Pons (tissue), 1 donor: Measurements from ENCODE around the gene TGFBR3.
"Not testable (repeated sequence)": the region's sequence is repeated elsewhere in the genome, so short reads cannot be mapped to it uniquely, and the experiment has no call there.

Experiments used
- DNase-seq: peaks from one replicate; pipeline ENCODE4 v3.0.0-alpha.2; 2016; ENCODE audit warnings: low spot score

TGFBR3 gene

DNA sequence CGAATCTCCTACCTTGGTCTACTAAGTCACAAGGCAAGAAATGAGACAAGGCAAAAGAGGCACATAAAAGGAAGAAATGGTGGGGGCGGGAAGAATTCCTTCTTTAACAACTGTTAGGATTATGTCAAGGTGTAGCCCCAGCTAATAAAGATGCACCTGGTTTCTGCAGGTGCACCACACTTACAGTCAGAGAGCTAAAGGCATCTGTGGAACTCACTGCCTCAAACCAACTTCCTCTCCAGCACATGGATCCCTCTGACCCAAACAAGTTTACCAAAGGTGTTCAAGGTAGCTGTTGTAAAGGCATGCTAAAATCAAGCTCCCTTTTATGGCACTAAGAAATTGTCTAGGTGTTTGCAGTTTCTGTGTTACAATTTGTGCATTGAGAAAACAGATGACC is 38.1 kb downstream of the TGFBR3 start:
- DNase-seq: no peak

DNA sequence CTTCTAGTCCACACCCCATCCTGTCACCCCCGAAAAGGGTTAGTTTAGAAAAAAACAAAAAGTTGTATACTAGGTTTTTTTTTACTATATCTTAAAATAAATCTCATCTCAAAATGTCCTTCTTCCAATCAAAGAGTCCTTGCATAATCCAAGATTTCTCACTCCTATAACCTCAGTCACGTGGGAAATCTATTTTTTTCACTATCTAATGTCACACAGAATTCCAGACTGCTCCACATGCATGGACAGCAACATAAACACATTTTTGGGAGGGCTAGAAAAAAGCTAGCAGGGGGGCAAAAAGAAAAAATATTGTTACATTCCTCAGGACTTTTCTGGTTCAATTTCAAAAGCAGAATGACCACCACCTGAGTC is 39.3 kb downstream of the TGFBR3 start:
- no peak for DNase-seq

DNA sequence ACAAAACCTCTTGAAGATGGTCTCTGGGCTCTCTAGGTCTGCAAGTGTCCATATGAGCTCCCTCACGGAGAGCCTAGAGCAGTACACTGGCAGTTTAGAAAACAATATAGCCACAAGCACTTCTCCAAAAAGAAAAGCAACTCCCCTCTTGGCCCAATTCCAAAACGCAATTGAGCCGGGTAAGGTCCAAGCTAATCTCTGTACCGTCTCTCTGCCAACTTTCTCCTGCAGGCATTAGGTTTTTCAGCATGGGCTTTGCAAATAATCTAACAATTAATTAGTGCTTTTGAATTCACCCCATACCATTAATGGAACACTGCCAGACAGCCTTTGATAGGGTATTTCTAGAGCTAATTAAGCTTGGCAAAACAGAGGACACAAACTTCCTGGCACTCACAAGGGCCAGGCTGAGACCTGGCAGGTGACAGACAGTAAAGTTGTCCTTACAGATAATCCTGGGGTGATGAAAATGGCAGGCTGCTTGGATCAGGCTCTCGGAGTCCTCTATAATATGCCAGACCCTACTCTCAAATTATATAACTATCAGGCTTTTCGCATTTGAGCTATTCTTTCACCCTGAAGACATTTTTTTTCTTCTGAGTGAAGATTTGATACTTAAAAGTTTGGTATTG is 39.8 kb downstream of the TGFBR3 start:
- DNase-seq: peak; percentile 22

DNA sequence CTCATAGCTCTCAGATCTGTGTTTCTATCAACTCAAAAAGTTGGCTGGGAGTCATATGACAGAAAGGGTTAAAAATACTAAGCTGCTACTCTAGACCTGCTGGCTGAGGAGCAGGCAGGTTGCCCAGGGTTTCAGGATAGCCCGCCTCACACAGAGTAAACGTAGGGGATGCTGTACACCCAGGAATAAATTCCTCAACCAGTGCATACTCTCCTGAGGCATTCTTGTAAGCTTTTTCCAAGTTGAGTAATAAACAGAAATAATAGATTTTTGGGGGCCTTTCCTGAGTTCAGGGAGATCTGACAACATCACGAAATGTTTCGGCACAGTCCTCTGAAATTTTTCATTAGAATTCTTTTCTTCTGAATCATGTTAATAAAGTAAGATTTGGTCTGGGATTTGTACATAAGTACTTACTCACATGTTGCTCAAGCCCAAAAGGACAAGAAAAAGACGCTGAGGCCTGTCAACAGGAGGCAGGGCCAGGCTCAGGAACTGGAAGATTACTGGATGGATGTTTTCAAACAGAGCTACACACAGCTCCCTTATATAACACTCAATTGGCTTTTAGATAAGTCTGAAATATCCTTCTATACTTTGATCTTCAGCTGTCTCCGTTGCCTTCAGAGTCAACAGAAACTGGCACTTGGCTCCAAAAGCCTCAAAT is 41.0 kb downstream of the TGFBR3 start:
- DNase-seq: no peak

DNA sequence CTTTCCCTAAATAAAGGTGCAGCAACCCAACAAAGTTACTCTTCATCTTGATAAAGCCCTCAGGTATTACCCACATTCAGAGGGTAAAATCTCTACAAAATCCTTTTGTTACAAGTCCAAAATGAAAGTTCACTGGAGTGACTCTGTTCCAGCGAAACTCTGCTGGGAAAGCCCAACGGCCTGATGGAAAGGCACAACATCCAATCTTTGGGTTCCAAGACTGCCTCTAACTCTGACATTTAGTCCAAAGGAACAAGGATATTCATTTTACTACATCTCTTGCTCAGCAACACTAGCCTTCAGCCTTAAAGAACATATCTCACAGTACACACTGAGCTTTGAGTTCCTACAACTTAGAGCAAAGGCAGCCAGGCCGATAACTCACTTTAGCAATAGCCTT is 42.1 kb downstream of the TGFBR3 start:
- no peak for DNase-seq

DNA sequence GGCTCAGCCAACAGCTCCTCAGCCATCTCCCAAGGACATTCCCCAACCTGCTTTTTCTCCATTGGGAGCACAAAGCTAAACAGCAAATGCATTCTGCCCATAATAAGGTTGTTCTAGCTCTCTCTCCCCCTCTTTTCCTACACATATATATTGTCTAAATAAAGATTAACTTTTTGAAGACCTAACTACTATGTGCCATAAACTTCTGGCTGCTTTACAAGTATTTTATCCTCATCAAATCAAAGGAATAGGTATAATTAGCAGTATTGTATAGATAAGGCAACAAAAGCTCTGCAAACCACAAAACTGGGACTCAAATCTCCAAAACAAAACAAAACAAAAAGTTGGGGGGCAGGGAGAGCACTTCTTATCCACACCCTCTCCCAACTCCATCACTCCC is 43.4 kb downstream of the TGFBR3 start:
- DNase-seq: no peak

DNA sequence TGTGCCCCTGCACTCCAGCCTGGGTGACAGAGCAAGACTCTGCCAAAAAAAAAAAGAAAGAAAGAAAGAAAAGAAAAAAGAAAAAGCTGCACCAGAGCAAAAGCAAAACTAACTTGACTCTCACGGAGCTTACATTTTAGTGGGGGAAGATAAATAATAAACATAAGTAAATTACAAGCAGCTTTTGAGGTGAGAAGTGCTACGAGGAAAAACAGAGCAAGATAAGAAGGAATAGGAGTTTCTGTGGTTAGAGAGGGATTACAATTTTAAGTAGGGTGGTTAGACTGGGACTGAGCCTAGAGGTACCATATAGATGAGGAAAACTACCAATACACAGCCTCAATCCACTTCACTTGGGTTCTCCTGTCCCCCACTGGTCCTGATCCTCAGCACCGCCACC is 43.9 kb downstream of the TGFBR3 start:
- DNase-seq: no peak

DNA sequence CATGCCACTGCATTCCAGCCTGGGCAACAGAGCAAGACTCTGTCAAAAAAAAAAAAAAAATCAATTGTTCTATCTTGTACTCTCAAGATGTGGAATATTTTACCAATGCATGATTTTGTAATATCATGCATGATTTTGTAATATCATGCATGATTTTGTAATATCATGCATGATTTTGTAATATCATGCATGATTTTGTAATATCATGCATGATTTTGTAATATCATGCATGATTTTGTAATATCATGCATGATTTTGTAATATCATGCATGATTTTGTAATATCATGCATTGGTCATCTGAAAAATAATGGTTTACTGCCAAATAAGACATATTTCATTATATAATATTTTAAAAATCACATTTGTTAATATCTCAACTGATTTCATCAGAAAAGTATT is 45.7 kb downstream of the TGFBR3 start:
- not testable (repeated sequence) for DNase-seq

DNA sequence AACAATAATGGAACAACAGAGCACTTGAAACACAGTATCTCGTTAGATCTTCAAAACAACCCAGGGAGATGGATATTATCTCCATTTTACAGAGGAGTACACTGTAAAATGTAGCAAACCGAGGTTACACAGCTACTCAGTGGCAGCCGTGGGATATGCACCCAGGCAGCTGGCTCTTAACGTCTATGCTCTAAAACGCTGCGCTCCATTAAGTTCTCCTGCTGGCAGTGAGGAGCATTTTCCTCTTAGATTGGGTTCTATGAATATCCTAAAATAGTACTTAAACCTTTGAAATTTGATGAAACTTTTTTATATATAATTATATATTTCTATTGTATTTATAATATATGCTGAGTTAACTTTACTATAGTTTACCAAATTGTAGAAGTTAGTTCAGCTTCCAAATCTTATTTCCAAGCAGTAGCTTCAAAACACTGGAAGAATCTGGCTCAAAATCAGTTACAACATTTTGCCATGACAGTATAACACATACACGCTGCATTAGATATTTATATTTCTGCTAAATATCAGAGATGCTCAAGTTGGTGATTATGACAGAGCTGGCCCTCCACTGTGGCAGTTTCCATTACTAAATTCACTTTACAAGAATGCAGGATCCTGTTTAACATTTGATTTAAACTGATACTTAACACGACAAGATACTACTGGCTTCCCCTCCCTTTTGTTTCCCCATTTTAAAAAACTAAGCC is 49.5 kb downstream of the TGFBR3 start:
- no peak for DNase-seq

DNA sequence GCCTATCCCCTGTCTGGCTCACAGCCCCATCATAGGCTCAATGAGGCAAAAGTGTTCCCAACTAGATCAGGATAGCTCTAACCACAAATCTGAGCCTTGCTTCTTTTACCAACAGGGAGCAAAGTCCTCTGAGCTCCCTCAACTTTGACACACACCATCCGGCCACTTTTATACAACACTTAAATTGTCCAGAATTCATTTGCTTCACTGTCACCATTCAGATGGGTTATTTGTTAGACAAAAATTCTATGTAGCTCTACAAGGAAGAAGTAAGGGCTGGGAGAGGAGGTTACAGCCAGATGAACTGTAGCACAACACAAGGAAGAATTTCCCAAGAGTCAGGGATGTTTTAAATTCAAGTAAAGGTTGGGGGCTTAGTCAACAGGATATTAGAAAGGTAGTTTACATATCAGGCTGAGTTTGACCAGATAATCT is 50.8 kb downstream of the TGFBR3 start:
- DNase-seq: no peak

DNA sequence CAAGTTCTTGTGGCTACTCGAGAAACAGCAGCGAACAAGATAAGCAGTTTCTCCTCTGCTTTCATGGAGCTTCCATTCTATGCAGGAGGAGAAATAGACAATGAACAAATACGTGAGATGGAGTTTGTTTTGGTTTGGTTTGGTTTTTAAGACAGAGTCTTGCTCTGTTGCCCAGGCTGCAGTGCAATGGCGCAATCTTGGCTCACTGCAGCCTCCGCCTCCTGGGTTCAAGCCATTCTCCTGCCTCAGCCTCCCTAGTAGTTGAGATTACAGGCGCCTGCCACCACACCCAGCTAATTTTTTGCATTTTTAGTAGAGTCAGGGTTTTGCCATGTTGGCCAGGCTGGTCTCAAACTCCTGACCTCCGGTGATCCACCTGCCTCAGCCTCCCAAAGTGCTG is 51.4 kb downstream of the TGFBR3 start:
- not testable (repeated sequence) for DNase-seq

DNA sequence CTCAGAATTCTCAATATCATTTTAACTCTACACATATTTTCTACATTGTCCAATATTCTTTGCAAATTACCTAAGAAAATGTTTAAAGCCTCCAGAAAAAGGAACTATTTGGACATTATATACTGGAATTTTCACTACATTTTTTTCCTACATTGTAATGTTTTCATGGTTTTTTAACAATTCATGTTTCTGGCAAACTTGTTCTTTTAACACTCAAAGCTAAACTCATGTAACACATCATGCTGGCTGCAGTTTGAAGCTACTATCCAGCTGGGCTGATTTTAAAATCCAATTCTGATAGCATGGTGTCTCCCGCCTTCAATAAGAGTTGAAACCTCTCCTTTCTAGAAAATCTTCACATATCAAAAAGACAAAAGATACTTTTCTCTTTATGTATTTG is 52.0 kb downstream of the TGFBR3 start:
- no peak for DNase-seq

DNA sequence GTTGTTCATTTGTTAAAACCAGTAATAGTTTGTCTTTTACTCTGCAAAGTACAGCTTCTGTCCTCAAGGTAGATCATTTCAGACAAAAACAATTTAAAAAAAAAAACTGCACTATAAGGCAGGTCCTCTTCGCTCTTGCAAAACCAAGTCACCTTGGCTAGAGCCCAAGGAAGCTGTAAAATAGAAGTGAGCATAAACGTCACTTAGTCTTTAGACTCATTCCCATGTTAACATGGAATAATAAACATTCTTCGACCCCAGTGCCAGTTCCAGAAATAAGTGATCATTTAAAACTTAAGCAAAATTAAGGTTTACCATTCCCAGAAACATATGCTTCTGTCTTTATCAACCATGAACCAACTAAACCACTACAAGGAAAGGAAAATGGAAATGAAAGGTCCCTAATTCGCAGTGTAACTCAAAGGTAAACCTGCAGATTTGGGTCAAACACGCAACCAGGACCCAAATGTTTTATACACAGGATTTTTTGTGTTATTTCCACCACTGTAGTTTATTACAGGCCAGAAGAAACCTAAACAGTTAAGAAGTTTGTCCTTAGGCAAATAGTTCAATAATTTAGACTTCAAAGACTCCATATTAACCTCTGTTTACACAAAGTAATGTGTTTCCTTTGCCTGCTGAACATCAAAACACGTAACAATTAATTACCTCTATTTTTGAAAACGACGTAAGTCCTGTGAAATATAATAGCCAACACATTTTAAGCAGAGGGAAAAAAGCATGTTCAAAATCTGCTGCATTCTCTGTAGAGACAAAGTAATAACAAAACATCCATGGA is 54.6 kb downstream of the TGFBR3 start:
- no peak for DNase-seq

DNA sequence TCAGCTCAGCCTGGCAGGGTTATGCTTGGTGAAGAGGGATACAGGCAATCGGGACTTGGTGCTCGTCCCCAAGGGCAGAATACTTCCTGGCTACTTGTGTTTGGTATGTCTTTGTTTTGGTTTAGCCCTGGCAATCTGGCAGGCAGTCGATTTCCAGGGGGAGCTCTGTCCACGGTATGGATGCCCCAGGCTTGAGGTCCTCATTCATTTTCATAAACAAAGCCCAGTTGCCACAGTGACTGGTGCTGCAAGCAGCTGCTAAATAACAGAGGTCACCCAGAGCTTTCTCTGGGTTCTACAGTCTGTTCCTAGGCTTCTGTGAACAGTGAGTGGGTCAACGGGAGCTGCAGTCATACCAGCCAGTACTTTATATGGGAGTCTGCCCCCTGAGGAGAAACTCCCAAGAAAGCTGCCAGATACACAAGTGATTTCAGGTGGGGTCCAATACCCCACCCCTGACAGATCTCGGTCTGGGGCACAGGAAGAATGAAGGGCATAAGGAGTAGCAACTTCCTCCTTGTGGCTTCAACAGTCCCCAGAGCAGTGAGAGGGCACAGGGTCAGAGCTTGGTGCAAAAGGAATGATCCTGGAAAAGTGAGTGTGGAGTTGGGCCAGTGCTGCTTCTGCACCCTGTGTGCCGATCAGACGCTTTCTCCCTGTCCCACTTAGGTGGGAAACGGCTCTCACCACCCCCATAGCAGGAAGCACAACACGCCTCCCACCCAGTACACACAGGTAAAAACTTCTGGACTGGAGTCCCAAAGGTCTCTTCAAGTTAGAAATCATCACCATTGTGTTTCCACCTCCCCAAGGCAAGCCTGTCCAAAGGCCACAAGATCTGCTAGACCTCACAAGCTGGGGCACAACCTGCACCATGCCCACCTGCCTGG is 55.5 kb downstream of the TGFBR3 start:
- peak; percentile 39 for DNase-seq

DNA sequence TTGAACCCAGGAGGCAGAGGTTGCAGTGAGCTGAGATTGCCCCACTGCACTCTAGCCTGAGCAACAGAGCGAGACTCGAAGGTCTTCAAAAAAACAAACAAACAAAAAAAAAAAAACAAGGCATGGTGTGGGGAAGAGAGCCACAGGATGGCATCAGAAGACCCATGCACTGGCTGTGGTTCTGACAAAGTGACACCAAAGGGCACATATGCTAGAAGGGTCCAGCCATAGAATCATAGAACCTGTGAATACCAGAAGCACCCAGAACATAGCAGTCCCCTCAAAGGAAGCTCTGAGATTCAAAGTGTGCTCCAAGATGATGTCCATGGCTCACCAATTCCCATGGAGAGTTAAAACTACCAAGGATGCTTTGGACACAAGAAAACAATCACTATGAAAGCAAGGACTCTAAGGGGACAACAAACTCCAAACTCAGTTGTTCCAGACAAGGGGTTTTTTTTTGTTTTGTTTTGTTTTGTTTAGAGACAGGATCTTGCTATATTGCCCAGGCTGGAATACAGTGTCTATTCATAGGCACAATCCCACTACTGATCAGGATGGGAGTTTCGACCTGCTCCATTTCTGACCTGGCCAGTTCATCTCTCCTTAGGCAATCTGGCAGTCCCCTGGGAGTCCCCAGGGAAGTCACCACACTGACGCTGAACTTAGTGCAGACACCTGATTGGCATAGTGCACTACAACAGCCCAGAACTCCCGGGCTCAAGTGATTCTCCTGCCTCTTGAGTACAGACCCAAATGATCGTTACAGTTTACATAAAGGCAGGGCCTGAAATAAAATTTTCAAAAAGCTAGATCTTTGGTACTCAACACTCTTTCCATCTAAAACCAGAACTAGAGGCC is 56.4 kb downstream of the TGFBR3 start:
- no peak for DNase-seq

DNA sequence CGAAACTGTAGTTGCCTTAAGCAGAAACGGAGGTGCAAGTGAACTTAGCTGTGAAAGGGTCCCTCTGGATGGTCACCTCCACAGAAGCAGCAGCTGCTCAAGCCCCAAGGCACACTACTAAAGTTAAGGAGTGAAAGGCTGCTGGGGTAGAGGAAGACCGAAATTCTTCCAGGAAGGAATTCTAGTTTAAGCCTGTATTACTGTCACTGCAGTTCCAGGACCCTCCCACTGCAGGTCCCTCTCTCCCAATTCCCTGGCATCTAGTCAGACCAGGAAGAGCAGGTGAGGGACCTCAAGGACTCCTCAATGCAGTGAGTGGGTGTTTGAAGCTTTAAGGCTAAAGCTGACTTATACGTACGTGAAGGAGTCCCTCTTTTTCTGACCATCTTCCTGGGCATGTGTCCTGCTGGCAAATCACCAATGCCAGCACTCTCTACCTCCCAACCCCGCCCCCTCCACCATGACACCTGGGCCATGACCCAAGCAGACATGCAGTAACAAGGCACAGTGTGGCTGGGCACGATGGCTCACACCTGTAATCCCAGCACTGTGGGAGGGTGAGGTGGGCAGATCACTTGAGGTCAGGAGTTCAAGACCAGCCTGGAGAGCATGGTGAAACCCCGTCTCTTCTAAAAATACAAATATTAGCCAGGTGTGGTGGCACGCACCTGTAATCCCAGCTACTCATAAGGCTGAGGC is 57.2 kb downstream of the TGFBR3 start:
- no peak for DNase-seq

DNA sequence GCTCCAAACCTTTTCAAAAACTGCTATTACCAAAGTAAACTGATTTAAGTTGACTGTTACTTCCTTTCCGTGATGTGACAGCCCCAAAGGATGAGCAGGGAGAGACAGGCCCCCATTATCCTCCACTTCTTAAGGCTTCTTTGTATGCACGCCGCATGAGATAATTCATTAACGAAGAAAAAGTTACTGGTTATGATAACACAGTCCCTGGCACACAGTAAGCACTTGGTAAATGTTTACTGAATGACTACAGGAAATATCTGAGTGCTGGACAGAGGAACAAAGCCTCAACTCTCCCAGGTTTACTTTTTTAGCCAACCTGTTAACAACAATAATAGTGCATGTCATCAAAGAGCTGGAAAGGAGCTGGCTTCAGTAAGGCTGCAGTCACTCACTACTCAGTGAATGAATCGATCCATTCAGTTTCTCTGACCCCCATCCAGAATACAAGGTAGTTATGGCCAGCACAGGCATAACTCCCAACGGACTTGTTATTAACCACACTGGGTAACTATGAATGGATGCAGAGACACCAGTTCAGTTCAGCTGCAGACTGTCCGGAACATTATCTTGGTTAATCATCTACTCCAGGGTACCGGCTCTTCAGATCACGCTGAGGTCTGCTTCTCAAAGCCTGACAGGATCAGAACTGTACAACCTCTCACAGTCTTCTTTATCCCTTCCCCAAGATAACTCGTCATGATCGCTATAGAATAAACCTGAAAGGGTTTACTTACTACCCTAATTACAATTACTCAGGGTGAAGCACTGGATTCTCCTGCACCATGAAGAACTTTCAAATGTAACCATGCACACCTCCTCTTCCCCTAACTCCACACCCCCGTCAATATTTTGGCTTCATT is 58.3 kb downstream of the TGFBR3 start:
- no peak for DNase-seq

DNA sequence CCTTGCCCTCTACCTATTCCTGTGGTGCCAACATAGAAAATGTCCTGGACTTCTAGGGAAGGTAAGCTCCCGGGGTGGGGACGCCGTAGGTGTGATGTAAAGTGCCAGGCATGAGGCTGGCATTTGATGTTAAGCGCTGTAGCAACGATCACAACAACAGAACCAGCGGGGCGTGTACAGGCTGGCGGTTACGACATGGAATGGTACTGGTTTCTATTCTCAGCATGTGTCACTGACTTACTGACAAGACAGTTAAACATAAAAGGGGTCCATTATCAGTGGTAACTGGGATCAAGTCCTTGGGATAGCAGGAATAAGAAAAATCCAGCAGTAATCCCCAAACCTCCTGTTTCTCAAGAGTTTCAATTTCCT is 58.9 kb downstream of the TGFBR3 start:
- DNase-seq: no peak

DNA sequence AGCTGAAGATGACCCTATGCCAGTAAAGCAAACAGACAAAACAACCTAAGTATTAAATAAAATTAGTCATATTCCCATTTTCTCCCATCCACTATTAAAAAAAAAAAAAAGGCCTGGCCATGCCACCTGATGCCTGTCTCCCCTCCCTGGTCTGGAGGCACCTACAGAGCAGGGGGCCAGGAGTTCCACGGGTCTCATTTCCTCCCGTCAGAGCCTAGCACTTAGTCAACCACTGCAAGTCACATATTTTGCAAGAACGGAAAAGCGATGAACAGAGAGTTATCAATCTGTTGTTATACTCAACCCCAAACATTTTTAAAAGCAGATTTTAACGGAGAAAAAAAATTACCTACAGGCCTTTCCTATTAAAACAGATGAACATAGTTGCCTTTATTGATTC is 59.3 kb downstream of the TGFBR3 start:
- DNase-seq: no peak
